ENCODE results near the gene DENND5B. TPM values are rescaled to one million over a fixed set of nuclear protein-coding genes. Genes with fewer than 3 reads are reported as not detected.
A peak's percentile ranks its signal among the peaks of the same experiment; 100 is the strongest.

The DENND5B gene
- total RNA-seq: 18.8 and 25.6 TPM in 2 replicates

GRCh38 chr12:31590642-31591379 is at the start of gene DENND5B:
Gene DENND5B, minus strand, starts transcription at chr12:31591136. Its CDS starts 304 bp downstream, at chr12:31590832.
- H2AFZ ChIP-seq (ENCODE audit: low read length): peak within 1 kb of the TSS; percentile 95

GRCh38 chr12:31634620-31635019 is 43.7 kb upstream of the DENND5B start:
- no peak for TF ChIP-seq CTCF (IDR thresholded peaks at IDR 0.05; ENCODE audit: extremely low read depth, low read depth, low read length)
- no peak for DNase-seq (ENCODE audit: insufficient read length, low spot score, missing footprints)
- Histone ChIP-seq H3K36me3 (ENCODE audit: insufficient read depth, low read length) (no peaks in the 10 kb centered on the region), H3K27me3 (ENCODE audit: insufficient read depth, low read length) (no peaks in the 10 kb centered on the region), H3K79me2 (ENCODE audit: insufficient read depth, low read length) (no peaks in the 10 kb centered on the region), H4K20me1 (ENCODE audit: insufficient read depth, low read length) (no peaks in the 10 kb centered on the region), H3K9me3 (ENCODE audit: low read depth, low read length) (no peaks in the 10 kb centered on the region), H3K4me3 (ENCODE audit: insufficient read depth, low read length) (no peak overlapping the region), H2AFZ (ENCODE audit: low read length) (no peak overlapping the region), H3K4me1 (ENCODE audit: insufficient read depth, low read length) (peaks cover 8% of the 10 kb centered on the region), H3K4me2 (ENCODE audit: insufficient read depth, low read length) (no peak overlapping the region), H3K27ac (ENCODE audit: low read depth, low read length) (no peak overlapping the region)

More at GRCh38 chr12:31590642-31591379, at the start of gene DENND5B:
- Histone ChIP-seq H3K4me2 (ENCODE audit: insufficient read depth, low read length) (peak within 1 kb of the TSS; percentile 97), H3K36me3 (ENCODE audit: insufficient read depth, low read length) (peaks cover 3% of the 10 kb centered on the region), H3K9me3 (ENCODE audit: low read depth, low read length) (no peaks in the 10 kb centered on the region), H3K27ac (ENCODE audit: low read depth, low read length) (peak within 1 kb of the TSS; percentile 85), H3K79me2 (ENCODE audit: insufficient read depth, low read length) (peaks cover 37% of the 10 kb centered on the region), H4K20me1 (ENCODE audit: insufficient read depth, low read length) (peaks cover 3% of the 10 kb centered on the region), H3K4me3 (ENCODE audit: insufficient read depth, low read length) (peak within 1 kb of the TSS; percentile 84), H3K4me1 (ENCODE audit: insufficient read depth, low read length) (peaks cover 16% of the 10 kb centered on the region), H3K27me3 (ENCODE audit: insufficient read depth, low read length) (no peaks in the 10 kb centered on the region)
- peak; percentile 99 for DNase-seq (ENCODE audit: insufficient read length, low spot score, missing footprints)
- no peak for TF ChIP-seq CTCF (IDR thresholded peaks at IDR 0.05; ENCODE audit: extremely low read depth, low read depth, low read length)

DNA sequence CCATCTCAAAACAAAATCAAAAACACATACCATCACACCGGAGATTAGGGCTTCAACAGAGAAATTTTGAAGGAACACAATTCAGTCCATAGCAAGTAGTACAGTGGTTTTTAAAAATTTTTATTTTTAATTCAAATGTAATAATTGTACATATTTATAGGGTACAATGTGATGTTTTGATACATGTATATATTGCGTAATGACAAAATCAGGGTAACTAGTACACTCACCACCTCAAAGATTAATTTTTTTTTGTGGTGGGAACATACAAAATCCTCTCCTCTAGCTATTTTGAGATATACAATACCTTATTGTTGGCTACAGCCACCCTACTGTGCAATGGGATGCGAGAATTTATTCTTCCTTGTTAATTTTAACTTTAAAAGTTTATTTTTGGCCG is 42.5 kb upstream of the DENND5B start:
- H3K27ac ChIP-seq (ENCODE audit: low read depth, low read length): no peak overlapping the region
- H2AFZ ChIP-seq (ENCODE audit: low read length): no peak overlapping the region
- no peaks in the 10 kb centered on the region for H3K27me3 ChIP-seq (ENCODE audit: insufficient read depth, low read length)
- no peaks in the 10 kb centered on the region for H4K20me1 ChIP-seq (ENCODE audit: insufficient read depth, low read length)
- no peak for TF ChIP-seq CTCF (IDR thresholded peaks at IDR 0.05; ENCODE audit: extremely low read depth, low read depth, low read length)
- H3K4me2 ChIP-seq (ENCODE audit: insufficient read depth, low read length): no peak overlapping the region
- no peak overlapping the region for H3K4me3 ChIP-seq (ENCODE audit: insufficient read depth, low read length)
- H3K79me2 ChIP-seq (ENCODE audit: insufficient read depth, low read length): no peaks in the 10 kb centered on the region
- DNase-seq (ENCODE audit: insufficient read length, low spot score, missing footprints): no peak
- H3K36me3 ChIP-seq (ENCODE audit: insufficient read depth, low read length): no peaks in the 10 kb centered on the region
- H3K4me1 ChIP-seq (ENCODE audit: insufficient read depth, low read length): peaks cover 8% of the 10 kb centered on the region
- no peaks in the 10 kb centered on the region for H3K9me3 ChIP-seq (ENCODE audit: low read depth, low read length)

- Histone ChIP-seq H3K4me1 (ENCODE audit: insufficient read depth, low read length) (peaks cover 8% of the 10 kb centered on the region), H3K27ac (ENCODE audit: low read depth, low read length) (no peak overlapping the region), H3K4me2 (ENCODE audit: insufficient read depth, low read length) (no peak overlapping the region), H3K79me2 (ENCODE audit: insufficient read depth, low read length) (no peaks in the 10 kb centered on the region), H2AFZ (ENCODE audit: low read length) (no peak overlapping the region), H3K4me3 (ENCODE audit: insufficient read depth, low read length) (no peak overlapping the region), H3K27me3 (ENCODE audit: insufficient read depth, low read length) (no peaks in the 10 kb centered on the region), H3K36me3 (ENCODE audit: insufficient read depth, low read length) (no peaks in the 10 kb centered on the region), H4K20me1 (ENCODE audit: insufficient read depth, low read length) (no peaks in the 10 kb centered on the region), H3K9me3 (ENCODE audit: low read depth, low read length) (no peaks in the 10 kb centered on the region)
- DNase-seq (ENCODE audit: insufficient read length, low spot score, missing footprints): no peak
- no peak for TF ChIP-seq CTCF (IDR thresholded peaks at IDR 0.05; ENCODE audit: extremely low read depth, low read depth, low read length)
Observed at GRCh38 chr12:31631809-31632208, 40.9 kb upstream of the DENND5B start.
